ENCODE data around the gene CLCN6.

CLCN6 gene

DNA sequence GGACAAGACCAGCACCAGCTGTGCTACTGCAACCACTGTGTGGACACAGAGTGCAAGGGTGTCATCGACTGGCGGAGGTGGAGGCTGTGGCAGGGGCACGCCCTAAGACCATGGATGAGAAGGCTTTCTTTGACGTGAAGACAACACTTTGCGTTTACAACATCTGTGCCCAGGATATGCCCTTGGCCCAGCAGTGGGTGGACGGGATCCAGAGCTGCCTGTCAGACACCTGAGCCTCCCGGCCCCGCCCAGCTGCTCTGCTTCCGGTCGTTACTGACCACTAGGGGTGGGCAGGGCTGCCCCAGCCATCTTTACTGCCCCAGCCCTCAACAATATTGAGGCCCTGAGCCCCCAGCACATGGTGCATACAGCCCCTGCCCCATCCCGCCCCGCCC is 74.2 kb downstream of the CLCN6 start:
- DNase-seq (ENCODE audit: low read depth) = no peak

DNA sequence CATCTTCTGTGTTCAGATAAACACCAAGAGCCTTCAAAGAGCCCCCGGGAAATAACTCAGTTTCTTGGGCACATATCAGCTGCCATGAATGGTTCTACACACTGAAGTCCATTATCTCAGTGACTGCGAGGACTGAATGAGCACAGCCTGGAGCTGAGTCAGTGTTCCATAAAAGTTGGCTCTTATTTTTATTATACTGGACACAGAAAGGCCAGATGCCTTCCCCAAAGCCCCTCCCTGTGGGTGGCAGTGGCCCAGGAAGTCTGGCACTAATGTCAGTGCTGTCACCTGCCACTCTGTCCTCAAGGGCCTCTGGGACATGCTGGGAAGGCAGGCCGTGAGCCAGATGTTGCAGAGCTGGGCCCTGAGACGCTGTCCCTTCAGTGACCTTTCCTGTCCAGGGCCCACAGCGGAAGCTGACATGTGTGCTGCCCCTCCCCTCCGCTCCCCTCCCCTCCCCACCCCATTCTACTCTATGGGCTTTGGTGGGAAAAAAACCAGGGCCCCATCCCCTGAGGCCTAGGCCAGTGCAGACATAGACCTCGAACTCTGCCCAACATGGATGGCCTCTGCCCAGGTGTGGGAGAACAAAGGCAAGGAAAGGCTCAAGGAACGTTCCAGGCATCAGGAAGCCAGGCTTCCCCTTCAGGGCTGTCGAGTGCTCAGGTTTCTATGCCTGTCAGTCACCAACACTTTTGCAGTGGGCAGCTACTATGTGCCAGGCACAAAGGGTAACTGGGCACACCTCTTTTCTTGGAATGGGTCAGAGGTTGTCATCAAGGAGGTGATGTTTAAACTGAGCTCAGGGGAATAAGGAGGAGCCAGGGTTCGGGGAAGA is 75.1 kb downstream of the CLCN6 start:
- DNase-seq (ENCODE audit: low read depth) = no peak

DNA sequence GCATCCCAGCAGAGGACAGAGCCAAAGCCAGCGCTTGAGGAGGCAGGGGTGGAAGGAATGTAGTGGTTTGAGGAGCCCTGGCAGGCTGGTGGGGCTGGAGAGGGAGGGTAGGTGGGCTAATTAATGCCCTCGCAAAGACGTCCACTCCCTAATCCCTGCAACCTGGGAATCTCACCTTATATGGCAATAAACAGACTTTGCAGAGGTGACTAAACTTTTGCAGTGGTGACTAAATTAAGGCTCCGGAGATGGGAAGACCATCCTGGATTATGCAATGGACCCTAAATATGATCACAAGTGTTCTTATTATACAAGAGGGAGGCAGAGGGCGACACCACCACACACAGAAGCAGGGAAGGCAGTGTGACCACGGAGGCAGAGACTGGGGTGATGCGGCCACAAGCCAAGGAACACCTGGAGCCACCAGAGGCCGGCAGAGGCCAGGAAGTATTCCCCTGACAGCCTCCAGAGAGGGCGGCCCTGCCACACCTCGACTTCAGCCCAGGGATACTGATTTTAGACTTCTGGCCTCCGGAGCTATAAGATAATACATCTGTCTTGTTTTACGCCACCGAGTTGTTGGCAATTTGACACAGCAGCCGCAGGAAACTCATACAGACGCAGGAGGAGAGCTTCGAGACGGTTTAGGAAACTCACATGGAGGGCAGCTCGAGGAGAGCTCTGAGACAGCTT is 75.9 kb downstream of the CLCN6 start:
- DNase-seq (ENCODE audit: low read depth) = no peak

DNA sequence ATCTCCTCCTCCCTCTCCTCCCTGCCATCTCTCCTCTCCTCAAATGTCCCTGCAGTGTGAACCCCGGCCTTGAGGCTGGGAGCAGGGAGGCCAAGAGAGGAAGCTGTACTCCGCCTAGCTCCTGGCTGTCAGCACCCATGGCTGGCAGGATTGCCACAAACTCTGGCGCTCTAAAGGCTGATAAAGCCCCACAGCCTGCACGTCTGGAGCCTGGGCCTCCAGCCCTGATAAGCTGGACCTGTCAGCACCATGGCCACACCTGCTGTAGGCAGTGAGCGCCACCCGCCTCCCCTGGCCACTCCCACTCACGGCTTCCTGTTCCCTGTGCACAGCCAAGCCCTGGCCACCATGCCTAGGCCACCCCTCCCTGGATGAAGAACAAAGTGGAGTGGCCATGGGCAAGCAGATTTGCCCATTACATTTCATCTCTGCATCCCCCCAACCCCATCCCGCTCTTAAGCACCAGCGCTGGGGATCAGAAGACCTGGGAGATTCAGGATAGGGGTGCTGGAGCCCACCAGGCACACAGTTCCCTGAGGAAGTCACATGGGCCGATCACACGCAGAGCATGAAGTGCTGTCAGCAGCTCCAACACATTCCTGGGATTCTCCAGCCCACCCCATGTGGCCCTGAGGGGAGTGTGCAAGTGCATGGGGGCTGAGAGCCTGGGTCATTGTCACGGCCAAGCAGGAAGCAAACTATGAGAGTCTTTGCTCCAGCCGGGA is 77.0 kb downstream of the CLCN6 start:
- no peak for DNase-seq (ENCODE audit: low read depth)

DNA sequence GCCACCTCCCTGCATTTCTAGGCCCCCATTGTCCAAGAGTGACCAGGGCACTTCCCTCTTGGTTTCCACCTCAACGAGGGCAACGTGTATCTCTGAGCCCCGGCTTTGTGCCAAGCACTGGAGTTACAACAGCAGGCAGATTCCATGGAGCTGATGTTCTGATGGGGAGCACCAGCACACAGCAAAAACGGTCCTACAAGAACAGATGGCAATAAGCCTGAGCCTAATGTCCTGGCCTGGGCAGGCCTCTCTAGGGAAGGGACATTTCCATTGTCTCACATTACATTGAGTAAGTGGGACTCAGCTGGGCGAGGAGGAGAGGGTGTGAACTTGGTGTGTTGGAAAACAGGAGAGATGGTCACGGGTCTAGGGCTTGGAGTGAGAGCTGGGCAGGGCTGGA is 79.9 kb downstream of the CLCN6 start:
- DNase-seq (ENCODE audit: low read depth) = no peak

DNA sequence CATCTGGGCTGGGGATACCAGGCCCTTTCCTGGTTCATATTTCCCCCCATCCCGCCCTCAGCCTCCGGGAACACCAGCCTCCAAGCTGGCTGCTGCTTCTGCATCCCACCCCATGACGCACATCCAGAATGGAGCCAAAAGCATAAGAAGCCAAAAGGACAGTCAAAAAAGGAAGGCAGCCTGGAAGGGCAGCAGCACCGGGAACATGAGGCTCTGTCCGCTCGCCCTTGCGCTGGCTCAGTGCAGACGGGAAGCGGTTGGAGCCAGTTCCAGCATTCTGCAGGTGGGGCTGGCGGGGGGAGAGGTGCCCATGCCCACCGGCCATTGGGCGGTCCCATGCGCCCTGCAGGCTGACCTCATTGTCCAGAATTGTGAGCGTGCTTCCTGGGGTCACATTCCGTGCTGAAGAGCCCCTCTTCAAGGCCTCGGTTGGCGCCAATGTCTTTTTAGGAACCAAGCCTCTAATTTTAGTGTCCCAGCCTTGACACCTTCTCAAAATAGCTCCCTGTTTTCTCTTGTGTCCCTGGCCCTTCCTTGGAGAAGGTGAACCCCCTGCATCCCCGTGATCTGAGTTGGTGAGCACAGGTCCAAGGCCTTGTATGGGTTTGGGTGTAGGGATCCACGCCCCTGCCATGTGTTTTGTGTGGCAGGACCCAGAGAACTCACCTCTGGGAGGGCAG is 81.1 kb downstream of the CLCN6 start:
- no peak for DNase-seq (ENCODE audit: low read depth)

DNA sequence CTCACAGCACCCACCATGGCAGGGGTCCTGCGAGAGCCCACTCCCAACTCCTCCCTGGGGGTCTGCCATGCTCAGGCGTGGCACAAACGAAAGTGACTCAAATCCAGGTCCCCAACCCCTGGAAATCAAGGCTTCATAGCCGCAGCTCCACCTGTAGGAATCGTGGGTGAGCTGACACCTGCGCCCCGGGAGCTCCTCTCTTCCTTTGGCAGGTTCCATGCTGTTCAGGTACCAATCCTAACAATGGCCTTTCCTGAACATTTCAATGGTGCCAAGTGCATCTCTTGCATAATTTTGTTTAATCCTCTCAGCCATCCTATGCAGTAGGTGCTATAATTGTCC is 81.6 kb downstream of the CLCN6 start:
- no peak for DNase-seq (ENCODE audit: low read depth)

DNA sequence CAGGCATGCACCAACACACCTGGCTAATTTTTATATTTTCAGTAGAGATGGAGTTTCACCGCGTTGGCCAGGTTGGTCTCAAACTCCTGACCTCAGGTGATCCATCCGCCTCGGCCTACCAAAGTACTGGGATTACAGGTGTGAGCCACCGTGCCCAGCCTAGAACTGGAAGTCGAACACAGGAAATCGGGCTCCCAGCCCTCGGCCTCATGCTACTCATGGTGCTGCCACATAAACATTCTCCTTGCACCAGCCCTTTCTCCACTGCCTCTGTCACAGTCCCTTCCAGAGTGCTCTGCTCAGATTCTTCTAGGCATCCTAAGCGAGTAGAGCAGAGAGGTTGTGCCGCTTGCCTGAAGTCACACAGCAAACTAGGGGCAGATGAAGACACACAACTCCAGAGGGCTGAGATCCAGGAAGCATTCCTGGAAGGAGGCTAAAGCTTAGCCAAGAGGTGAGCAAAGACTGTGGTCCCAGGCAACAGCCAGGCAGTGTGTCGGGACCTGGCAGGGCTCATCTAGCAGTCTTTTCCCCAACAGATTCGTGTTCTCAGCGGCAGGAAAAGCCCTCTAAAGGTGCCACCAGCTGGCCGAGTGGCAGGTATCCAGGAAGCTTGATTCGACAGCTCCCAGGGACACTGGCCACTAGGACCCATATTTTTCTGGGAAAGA is 82.3 kb downstream of the CLCN6 start:
- no peak for DNase-seq (ENCODE audit: low read depth)

DNA sequence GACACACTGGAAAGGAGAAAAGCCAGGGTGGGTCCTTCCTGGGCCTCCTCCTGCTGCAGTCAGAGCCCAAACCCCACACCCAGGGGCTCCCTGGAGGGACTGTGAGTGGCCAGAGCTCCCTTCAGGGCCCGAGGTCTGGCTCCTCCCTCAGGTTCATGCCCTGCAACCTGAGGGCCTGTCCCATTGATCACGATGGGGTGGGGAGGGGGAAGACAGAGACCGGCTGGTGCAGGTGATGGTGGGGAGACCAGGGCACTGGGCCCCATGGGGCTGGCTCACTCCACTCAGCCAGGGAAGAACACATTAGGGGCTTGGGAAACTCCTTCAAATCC is 82.9 kb downstream of the CLCN6 start:
- no peak for DNase-seq (ENCODE audit: low read depth)

DNA sequence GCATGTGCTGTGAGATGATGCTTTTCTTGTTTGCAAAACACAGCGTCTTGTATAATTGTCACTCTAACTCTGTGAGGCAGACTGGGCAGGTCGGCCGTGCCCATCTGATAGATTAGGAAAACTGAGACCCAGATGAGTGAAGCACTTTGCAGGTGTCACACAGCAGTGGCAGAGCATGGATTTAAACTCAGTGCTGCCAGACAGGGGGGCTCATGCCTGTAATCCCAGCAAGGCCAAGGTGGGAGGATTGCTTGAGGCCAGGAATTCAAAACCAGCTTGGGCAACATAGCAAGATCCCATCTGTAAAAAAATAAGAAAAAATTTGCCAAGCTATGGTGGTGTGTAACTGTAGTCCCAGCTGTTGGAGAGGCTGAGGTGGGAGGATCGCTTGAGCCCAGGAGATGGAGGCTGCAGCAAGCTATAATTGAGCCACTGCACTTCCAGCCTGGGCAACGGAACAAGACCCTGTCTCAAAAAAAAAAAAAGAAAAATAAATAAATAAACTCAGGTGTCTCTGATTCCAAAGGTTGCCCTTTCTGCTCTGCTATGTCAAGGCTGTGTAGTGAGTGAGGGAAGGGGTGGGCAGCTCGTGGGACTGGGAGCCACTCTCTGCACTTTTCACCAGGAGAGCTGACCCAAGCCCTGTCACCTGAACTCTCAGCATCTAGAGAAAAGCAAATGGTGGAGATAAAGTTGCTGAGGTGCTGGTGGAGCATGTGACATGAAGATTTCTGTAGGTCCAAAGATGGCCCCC is 85.6 kb downstream of the CLCN6 start:
- no peak for DNase-seq (ENCODE audit: low read depth)
